Sigmoid colon (tissue), 7 donors: ENCODE measurements around the gene RHOBTB1. TPM values are rescaled to one million over a fixed set of nuclear protein-coding genes. Genes with fewer than 3 reads are reported as not detected.
"Not testable (repeated sequence)": the region's sequence is repeated elsewhere in the genome, so short reads cannot be mapped to it uniquely, and the experiment has no call there.

Experiments
- DNase-seq: peaks from one replicate; pipeline ENCODE4 v3.0.0-alpha.2; 2019
- H3K27ac ChIP-seq, 4 donors: fragments of 200-600 bp; sonication (generic); one replicate each; pipeline ENCODE4 v1.5.1; 2016 to 2019; ENCODE audit warnings: mild to moderate bottlenecking in 1 of 4
- H3K27me3 ChIP-seq, 3 donors: fragments of 200-600 bp; sonication (generic); one replicate each; pipeline ENCODE4 v1.5.1; 2019; ENCODE audit warnings: mild to moderate bottlenecking in 1 of 3
- H3K36me3 ChIP-seq, 4 donors: fragments of 200-600 bp; sonication (generic); one replicate each; pipeline ENCODE4 v1.5.1; 2016 to 2019
- H3K4me1 ChIP-seq, 4 donors: fragments of 200-600 bp; sonication (generic); one replicate each; pipeline ENCODE4 v1.5.1; 2017 to 2019
- H3K4me3 ChIP-seq, 4 donors: fragments of 200-600 bp; sonication (generic); one replicate each; pipeline ENCODE4 v1.5.1; 2017 to 2019; ENCODE audit warnings: mild to moderate bottlenecking in 2 of 4, moderate library complexity in 1 of 4
- H3K9me3 ChIP-seq, 4 donors: fragments of 200-600 bp in 3 of 4; sonication (generic) in 3 of 4; one replicate each; pipeline versions ENCODE4 v1.5.1 to v1.6.1; 2013 to 2019
- EP300 ChIP-seq, 4 donors: sonication (generic); formaldehyde crosslinking; IDR thresholded peaks; one replicate each; pipeline ENCODE4 v1.6.1; 2017; ENCODE audit warnings: antibody characterized with exemption in 4 of 4
- POLR2A ChIP-seq, 2 donors: fragments of 450-650 bp; IDR thresholded peaks; one replicate each; pipeline ENCODE4 v1.6.1; 2016; ENCODE audit warnings: antibody characterized with exemption in 2 of 2, mild to moderate bottlenecking in 2 of 2, moderate library complexity in 2 of 2
- POLR2AphosphoS5 ChIP-seq, 4 donors: sonication (generic); formaldehyde crosslinking; IDR thresholded peaks; one replicate each; pipeline ENCODE4 v1.6.1; 2017; ENCODE audit warnings: antibody characterized with exemption in 4 of 4
- WGBS, 2 donors: extraction: QIAGEN DNeasy Blood & Tissue Kit; methylation state at CpG; one replicate each; pipeline ENCODE4 v1.1.7; 2013; 5-methylcytosine and 5-hydroxymethylcytosine counted together
- intact Hi-C: fragments of 100-400 bp; cut with DNase I; formaldehyde crosslinking; loops from one replicate; pipeline ENCODE4 v1.15.1; 2023
- polyA plus RNA-seq, 3 donors: library from polyadenylated mRNA; stranded (reverse); fragments of 200-250 nt; gene quantifications; one replicate each; pipeline ENCODE4 v1.2.3, GENCODE V29; 2013
- total RNA-seq, 4 donors: library from RNA; depleted of rRNA; stranded (reverse); fragments of >200 nt; gene quantifications; one replicate each; pipeline ENCODE4 v1.1.0, GENCODE V29; 2016
- TF ChIP-seq, protein P1 (sequence below), 4 experiments: fragments of 450-650 bp in 3 of 4; fragments of 200-600 bp in 1 of 4; IDR thresholded peaks; one replicate each; pipeline ENCODE4 v1.5.1; 2016 to 2019; ENCODE audit warnings: antibody characterized with exemption in 4 of 4, mild to moderate bottlenecking in 3 of 4, moderate library complexity in 2 of 4
- donor health status: healthy with polysubstance abuse.
- donor health status: Bipolar disorder and iron deficiency.
- donor health status: healthy.

RHOBTB1 gene
- total and polyA plus RNA-seq, 7 donors, result 3.3 to 25.5 (median 8.6) TPM

- Histone ChIP-seq H3K27me3 (no peaks in the 10 kb centered on the region), H3K36me3 (no peaks in the 10 kb centered on the region), H3K27ac (peak overlapping the region in 3 of 4 donors; percentile 20 to 69 (median 65)), H3K4me3 (no peak overlapping the region), H3K9me3 (no peaks in the 10 kb centered on the region), H3K4me1 (peaks cover 0 to 78% (median 61%) of the 10 kb centered on the region in 4 donors)
- intact Hi-C loops, result no loop called here
- no peak for DNase-seq
- TF ChIP-seq POLR2AphosphoS5 (IDR thresholded peaks at IDR 0.05) (peak in 1 of 4 donors; percentile 6), POLR2A (IDR thresholded peaks at IDR 0.05) (no peak)
- WGBS, 2 donors, result 30 to 44% methylated on average over 5 of the region's 5 CpGs
These were observed 33.4 kb downstream of the RHOBTB1 start for GRCh38 chr10:60910543-60910942.

GRCh38 chr10:60908896-60909295, 35.1 kb downstream of the RHOBTB1 start:
- Histone ChIP-seq H3K36me3 (no peaks in the 10 kb centered on the region), H3K4me1 (peaks cover 0 to 70% (median 50%) of the 10 kb centered on the region in 4 donors), H3K9me3 (no peaks in the 10 kb centered on the region), H3K4me3 (no peak overlapping the region), H3K27ac (peak overlapping the region; percentile 64 to 70 (median 67)), H3K27me3 (no peaks in the 10 kb centered on the region)
- intact Hi-C loops, result no loop called here
- 90 to 92% methylated on average over 6 of the region's 6 CpGs for WGBS, 2 donors
- TF ChIP-seq EP300 (IDR thresholded peaks at IDR 0.05) (no peak), POLR2AphosphoS5 (IDR thresholded peaks at IDR 0.05) (no peak), POLR2A (IDR thresholded peaks at IDR 0.05) (no peak)
- TF ChIP-seq, protein P1, sequence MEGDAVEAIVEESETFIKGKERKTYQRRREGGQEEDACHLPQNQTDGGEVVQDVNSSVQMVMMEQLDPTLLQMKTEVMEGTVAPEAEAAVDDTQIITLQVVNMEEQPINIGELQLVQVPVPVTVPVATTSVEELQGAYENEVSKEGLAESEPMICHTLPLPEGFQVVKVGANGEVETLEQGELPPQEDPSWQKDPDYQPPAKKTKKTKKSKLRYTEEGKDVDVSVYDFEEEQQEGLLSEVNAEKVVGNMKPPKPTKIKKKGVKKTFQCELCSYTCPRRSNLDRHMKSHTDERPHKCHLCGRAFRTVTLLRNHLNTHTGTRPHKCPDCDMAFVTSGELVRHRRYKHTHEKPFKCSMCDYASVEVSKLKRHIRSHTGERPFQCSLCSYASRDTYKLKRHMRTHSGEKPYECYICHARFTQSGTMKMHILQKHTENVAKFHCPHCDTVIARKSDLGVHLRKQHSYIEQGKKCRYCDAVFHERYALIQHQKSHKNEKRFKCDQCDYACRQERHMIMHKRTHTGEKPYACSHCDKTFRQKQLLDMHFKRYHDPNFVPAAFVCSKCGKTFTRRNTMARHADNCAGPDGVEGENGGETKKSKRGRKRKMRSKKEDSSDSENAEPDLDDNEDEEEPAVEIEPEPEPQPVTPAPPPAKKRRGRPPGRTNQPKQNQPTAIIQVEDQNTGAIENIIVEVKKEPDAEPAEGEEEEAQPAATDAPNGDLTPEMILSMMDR (IDR thresholded peaks at IDR 0.05), result no peak
- DNase-seq, result no peak

GRCh38 chr10:60908031-60908430, 36.0 kb downstream of the RHOBTB1 start:
- Histone ChIP-seq H3K27ac (peak overlapping the region; percentile 64 to 70 (median 67)), H3K27me3 (no peaks in the 10 kb centered on the region), H3K4me1 (peaks cover 0 to 64% (median 45%) of the 10 kb centered on the region in 4 donors), H3K4me3 (no peak overlapping the region), H3K9me3 (no peaks in the 10 kb centered on the region), H3K36me3 (no peaks in the 10 kb centered on the region)
- TF ChIP-seq EP300 (IDR thresholded peaks at IDR 0.05) (no peak), POLR2AphosphoS5 (IDR thresholded peaks at IDR 0.05) (peak in 2 of 4 donors; percentile 47 to 53), POLR2A (IDR thresholded peaks at IDR 0.05) (no peak)
- TF ChIP-seq, protein P1 (IDR thresholded peaks at IDR 0.05), result no peak
- intact Hi-C loops, result no loop called here
- no peak for DNase-seq
- 80 to 91% methylated on average over 2 of the region's 2 CpGs for WGBS, 2 donors

- TF ChIP-seq EP300 (IDR thresholded peaks at IDR 0.05) (no peak), POLR2A (IDR thresholded peaks at IDR 0.05) (no peak), POLR2AphosphoS5 (IDR thresholded peaks at IDR 0.05) (no peak)
- TF ChIP-seq, protein P1 (IDR thresholded peaks at IDR 0.05), result no peak
- WGBS, 2 donors, result 87 to 97% methylated on average over 3 of the region's 3 CpGs
These were observed 36.7 kb downstream of the RHOBTB1 start for GRCh38 chr10:60907236-60907635.

DNA sequence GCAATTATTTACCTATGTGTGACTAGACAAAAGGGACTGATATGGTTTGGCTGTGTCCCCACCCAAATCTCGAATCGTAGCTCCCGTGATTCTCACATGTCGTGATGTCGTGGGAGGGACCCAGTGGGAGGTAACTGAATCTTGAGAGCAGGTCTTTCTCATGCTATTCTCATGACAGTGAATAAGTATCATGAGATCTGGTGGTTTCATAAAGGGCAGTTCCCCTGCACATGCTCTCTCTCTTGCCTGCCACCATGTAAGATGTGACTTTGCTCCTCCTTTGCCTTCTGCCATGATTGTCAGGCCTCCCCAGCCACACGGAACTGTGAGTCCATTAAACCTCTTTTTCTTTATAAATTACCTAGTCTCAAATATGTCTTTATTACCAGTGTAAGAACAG, 37.2 kb downstream of the RHOBTB1 start:
- intact Hi-C loops, H3K9me3 ChIP-seq, H3K4me3 ChIP-seq, H3K27me3 ChIP-seq, H3K36me3 ChIP-seq, DNase-seq: not testable (repeated sequence)
- 95 to 97% methylated on average over 6 of the region's 6 CpGs for WGBS, 2 donors
- Histone ChIP-seq H3K27ac (peak overlapping the region; percentile 64 to 70 (median 67)), H3K4me1 (peaks cover 0 to 60% (median 45%) of the 10 kb centered on the region in 4 donors)

More at GRCh38 chr10:60907236-60907635, 36.7 kb downstream of the RHOBTB1 start:
- intact Hi-C loops, result no loop called here
- DNase-seq, result no peak
- H3K9me3 ChIP-seq, result no peaks in the 10 kb centered on the region
- peaks cover 0 to 58% (median 44%) of the 10 kb centered on the region in 4 donors for H3K4me1 ChIP-seq
- peak overlapping the region; percentile 64 to 70 (median 67) for H3K27ac ChIP-seq
- no peak overlapping the region for H3K4me3 ChIP-seq
- no peaks in the 10 kb centered on the region for H3K27me3 ChIP-seq
- no peaks in the 10 kb centered on the region for H3K36me3 ChIP-seq

- H3K27ac ChIP-seq, result peak overlapping the region; percentile 58 to 69 (median 64)
- intact Hi-C loops, result no loop called here
- peaks cover 0 to 58% (median 47%) of the 10 kb centered on the region in 4 donors for H3K4me1 ChIP-seq
These were observed 37.6 kb downstream of the RHOBTB1 start for GRCh38 chr10:60906411-60906810.

More at GRCh38 chr10:60906411-60906810, 37.6 kb downstream of the RHOBTB1 start:
- no peaks in the 10 kb centered on the region for H3K9me3 ChIP-seq
- WGBS, 2 donors, result 89 to 90% methylated on average over 2 of the region's 2 CpGs
- no peak for TF ChIP-seq POLR2AphosphoS5 (IDR thresholded peaks at IDR 0.05)
- TF ChIP-seq, protein P1 (IDR thresholded peaks at IDR 0.05), result no peak
- no peak for TF ChIP-seq EP300 (IDR thresholded peaks at IDR 0.05)
- no peak for TF ChIP-seq POLR2A (IDR thresholded peaks at IDR 0.05)
- no peaks in the 10 kb centered on the region for H3K36me3 ChIP-seq
- no peak for DNase-seq
- no peak overlapping the region for H3K4me3 ChIP-seq
- no peaks in the 10 kb centered on the region for H3K27me3 ChIP-seq
